Stimulated activated CD8-positive, alpha-beta memory T cell treated with anti-CD3 and anti-CD28 coated beads, Interleukin-7, amount 100 ng/mL, for 1 hour (primary cell): ENCODE measurements around the gene IRF1.
"Not testable (repeated sequence)": the region's sequence is repeated elsewhere in the genome, so short reads cannot be mapped to it uniquely, and the experiment has no call there.

Experiments used
- DNase-seq, 2 donors: peaks; one replicate each; pipeline ENCODE4 v3.0.0-alpha.2; 2020; ENCODE audit warnings: low read depth in 2 of 2

IRF1 gene

GRCh38 chr5:132487095-132487428 lies 3.5 kb downstream of the IRF1 start:
- DNase-seq: no peak

DNA sequence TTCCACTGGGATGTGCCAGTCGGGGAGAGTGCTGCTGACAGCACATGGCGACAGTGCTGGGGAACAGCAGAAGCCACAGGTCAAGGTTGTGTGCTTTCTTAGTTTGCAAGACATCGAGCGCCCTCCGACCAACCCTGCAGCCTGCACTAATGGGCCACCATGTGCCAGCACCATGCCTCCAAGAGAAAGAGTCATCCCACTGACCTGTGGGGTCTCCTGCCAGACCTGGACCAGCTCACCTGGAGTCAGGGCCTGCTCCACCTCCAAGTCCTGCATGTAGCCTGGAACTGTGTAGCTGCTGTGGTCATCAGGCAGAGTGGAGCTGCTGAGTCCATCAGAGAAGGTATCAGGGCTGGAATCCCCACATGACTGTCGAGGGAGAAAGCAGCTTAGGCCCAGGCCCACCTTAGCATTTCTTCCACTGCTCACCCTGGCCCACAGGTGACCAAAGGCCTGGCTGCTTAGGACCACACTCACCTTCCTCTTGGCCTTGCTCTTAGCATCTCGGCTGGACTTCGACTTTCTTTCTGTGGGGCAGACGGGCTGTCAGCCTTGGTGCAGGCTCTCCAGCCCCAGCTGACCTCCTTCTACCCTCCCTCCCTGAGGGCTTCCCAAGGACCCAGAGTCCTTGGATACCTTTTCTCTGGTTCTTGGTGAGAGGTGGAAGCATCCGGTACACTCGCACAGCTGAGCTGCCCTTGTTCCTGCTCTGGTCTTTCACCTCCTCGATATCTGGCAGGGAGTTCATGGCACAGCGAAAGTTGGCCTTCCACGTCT lies 4.1 kb downstream of the IRF1 start:
- no peak for DNase-seq

DNA sequence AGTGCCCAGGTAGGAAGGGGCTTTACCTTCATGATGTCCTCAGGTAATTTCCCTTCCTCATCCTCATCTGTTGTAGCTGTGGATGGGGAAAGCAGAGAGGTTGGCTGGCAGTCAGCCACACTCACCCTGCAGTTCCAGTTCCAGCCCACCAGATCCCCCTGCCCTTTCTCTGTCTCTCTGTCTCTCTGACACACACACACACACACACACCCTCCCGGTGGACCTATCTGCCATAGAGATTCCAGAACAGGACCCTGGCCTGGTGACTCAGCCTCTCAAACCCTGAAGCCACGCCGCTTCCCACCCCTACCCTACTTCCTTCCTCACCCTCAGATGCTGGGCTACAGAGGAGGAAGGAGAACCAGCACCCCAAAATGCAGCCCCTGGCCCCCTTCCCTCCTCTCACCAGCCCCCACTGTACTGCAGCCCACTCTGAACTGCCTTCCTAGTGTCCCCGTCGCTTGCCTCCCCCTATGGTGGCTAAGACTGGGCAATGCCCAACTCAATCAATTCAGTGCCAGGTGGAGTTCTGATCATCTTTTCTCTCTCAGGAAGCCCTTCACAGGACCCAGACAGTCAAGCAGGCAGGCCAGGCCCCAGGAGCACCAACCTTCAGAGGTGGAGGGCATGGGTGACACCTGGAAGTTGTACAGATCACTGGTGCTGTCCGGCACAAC lies 4.8 kb downstream of the IRF1 start:
- no peak for DNase-seq

- DNase-seq: not testable (repeated sequence)
Observed at GRCh38 chr5:132484876-132485640, 5.5 kb downstream of the IRF1 start.

GRCh38 chr5:132484391-132484725 lies 6.2 kb downstream of the IRF1 start:
- DNase-seq: no peak

DNA sequence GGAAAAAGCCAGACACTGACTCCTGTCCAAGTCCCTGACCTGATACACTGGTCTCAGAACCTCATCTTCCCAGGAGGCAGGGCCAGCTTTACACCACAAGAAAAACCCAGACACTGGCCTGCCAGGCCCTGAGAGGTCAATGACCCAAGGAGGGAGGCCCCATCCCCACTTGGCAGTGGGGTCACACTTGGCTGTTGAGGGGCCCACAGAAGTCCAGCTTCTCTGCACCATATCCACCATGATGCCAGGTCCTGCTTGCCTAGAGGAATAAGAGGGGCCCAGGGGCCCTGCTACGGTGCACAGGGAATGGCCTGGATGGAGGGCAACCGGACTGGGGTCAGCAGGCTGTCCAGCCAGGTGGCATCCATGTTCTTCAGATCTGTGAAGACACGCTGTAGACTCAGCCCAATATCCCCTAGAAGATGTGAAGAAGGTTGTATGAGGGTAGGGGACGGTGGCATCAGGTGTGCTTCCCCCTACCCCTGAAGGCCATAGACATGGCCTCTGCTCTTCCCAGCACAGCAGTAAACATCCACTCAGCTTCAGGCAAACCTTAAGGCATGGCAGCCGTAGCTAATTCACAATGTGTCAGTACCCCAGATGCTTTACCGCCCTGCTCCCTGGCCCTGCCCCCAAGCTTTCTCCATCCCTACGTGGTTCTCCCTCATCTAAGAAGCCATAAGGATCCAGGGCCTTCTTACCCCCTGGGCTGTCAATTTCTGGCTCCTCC lies 6.7 kb downstream of the IRF1 start:
- DNase-seq: no peak

DNA sequence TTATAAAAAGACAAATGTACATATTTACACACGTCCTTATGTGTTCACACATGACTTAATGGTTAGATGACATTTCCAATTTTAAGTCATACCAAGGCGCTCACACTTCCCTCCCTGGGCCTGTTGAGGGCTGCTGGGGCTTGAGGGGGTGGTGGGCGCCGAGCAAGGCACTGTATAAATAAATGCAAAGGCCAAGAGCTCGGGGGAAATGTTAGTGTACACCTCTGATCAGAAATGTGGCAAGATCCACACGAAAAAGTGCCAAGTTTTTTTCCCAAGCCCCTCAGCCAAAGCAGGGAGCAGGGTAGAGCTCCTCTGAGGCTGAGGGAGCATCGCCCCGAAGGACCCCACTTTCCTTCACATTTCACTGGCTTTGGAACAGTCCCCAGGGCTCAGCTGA lies 7.5 kb downstream of the IRF1 start:
- DNase-seq: no peak

DNA sequence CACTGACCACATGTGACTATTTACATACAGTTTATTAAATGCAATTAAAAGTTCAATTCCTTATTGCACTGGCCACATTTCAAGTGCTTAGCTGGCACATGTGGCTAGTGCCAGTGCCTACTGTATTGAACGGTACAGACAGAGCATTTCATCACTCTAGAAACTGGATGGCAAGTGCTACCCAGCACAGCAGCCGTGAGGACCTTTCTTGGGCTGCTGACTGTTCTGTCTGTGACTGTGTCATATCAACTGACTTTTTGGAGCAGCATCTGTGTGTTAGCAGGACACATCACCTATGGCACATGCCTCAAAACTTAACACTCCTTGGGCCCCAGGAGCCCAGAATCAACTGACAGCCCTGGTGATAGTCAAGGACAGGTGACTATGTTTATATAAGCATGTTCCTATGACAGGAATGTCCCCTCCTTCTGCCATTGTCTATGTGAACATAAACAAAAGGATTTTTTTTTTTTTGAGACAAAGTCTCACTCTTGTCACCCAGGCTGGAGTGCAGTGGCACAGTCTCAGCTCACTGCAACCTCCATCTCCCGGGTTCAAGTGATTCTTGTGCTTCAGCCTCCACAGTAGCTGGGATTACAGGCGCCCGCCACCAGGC lies 8.9 kb downstream of the IRF1 start:
- no peak for DNase-seq

DNA sequence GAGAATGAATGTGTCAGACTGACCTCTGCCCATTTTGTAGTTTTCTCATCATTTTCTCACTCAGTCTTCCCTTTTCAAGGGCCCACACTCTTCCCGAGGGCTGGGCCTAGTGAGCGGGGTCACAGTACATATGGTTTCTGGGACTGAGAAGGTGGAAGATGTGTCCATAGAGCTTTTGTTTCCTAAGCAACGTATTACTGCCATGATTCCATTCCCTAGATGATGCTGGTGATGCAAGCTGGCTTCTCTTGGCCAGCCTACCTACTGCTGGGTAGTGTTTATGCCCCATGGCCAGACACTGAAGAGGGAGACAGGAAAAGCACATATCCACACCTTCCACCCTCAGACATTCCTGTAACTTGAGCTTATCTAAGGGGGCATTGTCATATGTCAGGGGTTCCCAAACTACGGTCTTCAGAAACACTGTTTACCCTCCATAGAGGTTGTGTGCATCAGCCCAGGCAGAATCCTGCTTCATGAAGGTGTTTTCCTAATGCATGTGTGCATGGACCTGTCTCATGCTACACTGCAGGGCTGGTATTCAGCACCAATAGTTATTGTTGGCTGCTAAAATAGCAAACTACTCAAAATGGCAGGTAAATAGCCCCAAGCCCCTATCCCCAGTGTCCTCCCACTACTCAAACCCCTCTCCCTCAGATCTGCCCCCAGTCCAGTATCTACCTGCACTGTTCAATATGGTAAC lies 9.5 kb downstream of the IRF1 start:
- no peak for DNase-seq

DNA sequence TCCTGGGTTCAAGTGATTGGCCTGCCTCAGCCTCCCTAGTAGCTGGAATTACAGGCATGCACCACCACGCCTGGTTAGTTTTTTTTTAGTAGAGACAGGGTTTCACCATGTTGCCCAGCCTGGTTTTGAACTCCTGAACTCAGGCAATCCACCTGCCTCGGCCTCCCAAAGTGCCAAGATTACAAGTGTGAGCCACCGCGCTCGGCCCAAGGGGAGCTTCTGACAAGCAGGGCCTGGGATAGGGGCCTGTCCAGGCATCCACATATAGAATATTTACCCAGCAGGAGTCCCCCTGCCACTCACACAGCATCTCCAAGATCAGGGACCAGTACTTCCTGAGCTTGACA lies 10.1 kb downstream of the IRF1 start:
- DNase-seq: no peak

DNA sequence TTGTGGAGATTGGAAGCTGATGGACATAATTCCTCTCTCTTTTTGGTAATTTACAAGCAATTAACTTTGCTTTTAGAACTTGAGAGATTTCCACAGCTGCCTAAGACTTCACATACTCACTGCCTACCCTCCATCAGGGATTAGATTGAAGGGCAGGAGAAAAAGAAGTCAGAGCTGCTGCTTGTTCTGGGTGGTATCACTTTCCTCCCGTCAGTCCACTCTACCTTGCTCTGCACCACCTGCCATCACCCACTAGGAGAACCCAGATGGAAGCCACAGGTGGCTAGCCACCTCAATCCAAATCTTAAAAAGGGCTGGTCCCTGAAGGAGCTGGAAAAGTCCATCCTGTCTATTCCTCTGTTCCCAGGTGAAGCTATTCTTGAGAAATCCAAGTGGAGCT lies 10.5 kb downstream of the IRF1 start:
- DNase-seq: no peak

GRCh38 chr5:132479111-132479951 lies 11.2 kb downstream of the IRF1 start:
- no peak for DNase-seq

DNA sequence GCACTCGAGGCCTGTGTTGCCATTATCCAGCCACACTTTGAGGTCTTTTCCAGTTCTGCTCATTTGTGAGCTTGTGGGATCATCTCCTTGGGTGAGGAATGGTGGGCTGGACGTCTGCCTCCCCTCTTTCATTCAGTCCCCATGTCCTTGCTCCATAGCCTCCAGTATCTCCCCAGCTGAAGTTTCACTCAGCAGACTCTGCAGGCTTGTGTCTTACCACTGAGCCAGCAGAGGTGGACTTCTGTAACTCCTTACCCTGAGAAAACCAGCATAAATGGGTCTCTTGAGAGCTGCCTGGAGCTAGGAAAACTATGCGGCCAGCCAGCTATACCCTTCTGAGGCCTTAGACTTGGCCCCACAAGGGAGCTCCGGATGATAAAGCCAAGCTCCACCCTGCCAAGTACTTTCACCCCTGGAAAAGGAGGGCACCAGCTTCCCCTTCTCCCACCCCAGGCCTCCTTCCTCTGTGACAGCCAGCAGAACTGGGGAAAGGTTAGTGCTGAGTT lies 12.2 kb downstream of the IRF1 start:
- DNase-seq: no peak

- DNase-seq: no peak
Observed at GRCh38 chr5:132477784-132478365, 12.7 kb downstream of the IRF1 start.

DNA sequence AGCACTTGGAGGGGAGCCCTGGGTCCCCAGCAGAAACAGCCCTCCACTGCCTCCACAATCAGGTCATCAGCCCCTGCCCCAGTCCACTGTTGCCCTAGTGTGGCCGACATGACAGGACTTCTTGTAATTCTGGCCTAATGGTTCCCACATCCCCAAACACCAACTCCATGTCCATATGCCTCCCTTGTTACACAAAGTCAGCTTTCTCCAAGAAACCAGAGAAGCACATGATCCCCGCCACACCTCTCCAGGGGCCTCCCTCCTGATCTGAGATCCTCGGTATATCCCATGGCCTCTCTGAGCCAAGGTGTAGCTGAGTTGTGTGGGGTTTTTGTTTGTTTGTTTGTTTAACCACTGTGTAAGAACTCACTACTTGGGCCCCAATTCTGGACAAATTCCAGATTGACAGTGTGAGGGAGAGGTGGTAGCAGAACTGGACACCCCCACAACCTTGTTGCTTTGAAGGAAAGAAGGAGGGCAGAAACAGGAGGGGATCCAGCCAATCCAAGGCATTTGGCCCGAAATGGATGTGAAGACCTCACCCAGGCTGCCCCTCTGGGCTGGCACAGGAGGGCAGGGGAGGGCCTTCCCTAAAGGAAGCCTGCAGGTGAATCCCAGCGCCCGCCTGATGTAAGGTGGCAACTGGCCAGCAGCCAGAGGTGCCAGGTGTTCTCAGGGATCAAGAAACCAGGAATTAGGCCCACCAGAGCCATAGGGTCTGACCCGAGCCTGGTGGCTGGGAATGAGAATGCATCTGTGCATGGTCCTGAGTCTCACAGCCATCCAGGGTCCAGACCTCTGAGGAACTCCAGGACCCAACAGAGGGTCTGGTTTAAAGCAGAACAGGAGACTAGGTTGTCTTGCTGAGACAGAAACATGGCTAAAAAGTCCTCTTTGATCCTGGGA lies 13.4 kb downstream of the IRF1 start:
- DNase-seq: no peak

- DNase-seq: no peak
Observed at GRCh38 chr5:132475987-132476875, 14.3 kb downstream of the IRF1 start.

- DNase-seq: no peak
Observed at GRCh38 chr5:132475497-132475882, 15.1 kb downstream of the IRF1 start.
